Measurements from ENCODE around the gene FAM9C. TPM values are rescaled to one million over a fixed set of nuclear protein-coding genes. Genes with fewer than 3 reads are reported as not detected.

FAM9C gene
- total RNA-seq, 4 donors from 2014 or later: not detected

DNA sequence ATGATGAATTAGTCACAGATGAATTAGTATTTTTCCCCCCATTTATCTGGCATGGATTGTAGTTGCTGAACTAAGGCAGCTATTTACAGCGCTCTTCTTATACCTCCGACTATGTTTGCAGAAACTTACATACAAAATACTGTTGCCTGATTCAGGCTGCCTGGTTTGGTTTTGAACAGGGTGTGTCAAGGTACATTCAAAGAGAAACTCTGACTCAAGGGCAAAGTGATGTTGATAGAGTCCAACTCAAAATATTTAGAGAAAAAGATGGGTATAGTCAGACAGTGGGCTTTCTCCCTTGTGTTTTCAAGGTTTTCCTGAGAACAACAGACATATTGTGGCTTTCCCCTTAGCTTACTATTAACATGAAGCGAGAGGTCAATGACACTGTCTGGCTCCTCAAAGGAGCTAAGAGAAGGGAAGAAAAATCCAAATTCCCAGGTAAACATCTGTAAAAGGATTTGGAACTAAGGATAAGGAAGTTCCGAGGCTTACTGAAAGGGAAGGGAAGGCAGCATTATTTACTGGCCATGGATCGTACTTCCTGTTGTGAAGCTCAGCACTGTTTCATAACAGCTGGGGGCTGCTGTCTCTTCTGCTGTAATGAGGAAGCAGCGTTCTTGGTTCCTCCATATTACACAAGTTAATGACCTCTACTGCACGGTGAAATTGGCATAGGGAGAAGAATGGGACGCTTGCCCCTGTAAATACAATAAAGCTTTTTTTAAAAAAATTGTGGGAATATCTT lies 30.9 kb downstream of the FAM9C start:
- WGBS: 54% methylated on average over 8 of the region's 8 CpGs

DNA sequence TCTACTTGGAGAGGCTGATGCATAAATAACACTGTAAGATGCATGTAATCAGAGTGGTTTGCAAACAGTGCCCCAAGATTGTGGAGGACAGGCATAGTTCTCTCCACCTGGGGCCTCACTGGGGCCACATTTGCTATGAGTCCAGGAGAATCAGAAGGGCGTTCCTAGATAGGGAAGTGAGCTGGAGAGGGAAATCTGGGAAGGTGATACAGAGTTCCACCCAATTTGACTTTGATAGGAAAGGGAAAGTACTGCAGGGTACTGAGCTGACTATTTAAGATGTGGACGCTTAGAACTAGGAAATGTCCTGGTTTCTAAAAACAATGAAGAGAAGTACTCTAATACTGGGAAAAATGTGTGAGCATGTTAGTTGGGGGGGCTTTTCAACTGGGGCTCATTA lies 33.9 kb downstream of the FAM9C start:
- no peak overlapping the region for H3K27ac ChIP-seq (replicated peaks in 1 of 4)
- no peaks in the 10 kb centered on the region for H3K9me3 ChIP-seq
- WGBS: 73% methylated on average over 2 of the region's 2 CpGs
- no peaks in the 10 kb centered on the region for H3K36me3 ChIP-seq
- H3K4me1 ChIP-seq: peaks cover 13 to 52% (median 30%) of the 10 kb centered on the region in 4 donors
- H3K27me3 ChIP-seq: no peaks in the 10 kb centered on the region
- intact Hi-C loops (cut with DNase I): no loop called here
- TF ChIP-seq EP300 (IDR thresholded peaks at IDR 0.05): no peak
- TF ChIP-seq, protein P1, sequence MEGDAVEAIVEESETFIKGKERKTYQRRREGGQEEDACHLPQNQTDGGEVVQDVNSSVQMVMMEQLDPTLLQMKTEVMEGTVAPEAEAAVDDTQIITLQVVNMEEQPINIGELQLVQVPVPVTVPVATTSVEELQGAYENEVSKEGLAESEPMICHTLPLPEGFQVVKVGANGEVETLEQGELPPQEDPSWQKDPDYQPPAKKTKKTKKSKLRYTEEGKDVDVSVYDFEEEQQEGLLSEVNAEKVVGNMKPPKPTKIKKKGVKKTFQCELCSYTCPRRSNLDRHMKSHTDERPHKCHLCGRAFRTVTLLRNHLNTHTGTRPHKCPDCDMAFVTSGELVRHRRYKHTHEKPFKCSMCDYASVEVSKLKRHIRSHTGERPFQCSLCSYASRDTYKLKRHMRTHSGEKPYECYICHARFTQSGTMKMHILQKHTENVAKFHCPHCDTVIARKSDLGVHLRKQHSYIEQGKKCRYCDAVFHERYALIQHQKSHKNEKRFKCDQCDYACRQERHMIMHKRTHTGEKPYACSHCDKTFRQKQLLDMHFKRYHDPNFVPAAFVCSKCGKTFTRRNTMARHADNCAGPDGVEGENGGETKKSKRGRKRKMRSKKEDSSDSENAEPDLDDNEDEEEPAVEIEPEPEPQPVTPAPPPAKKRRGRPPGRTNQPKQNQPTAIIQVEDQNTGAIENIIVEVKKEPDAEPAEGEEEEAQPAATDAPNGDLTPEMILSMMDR (IDR thresholded peaks at IDR 0.05): no peak
- TF ChIP-seq POLR2A (IDR thresholded peaks at IDR 0.05; ENCODE audit: low read depth): no peak
- no peak for TF ChIP-seq POLR2AphosphoS5 (IDR thresholded peaks at IDR 0.05)
- no peak for DNase-seq (ENCODE audit: extremely low spot score)
- H3K4me3 ChIP-seq: no peak overlapping the region

More for the DNA sequence above, 30.9 kb downstream of the FAM9C start:
- no peaks in the 10 kb centered on the region for H3K9me3 ChIP-seq
- no peak for DNase-seq (ENCODE audit: extremely low spot score)
- no peaks in the 10 kb centered on the region for H3K27me3 ChIP-seq
- H3K4me3 ChIP-seq: no peak overlapping the region
- peak overlapping the region in 2 of 4 donors; percentile 10 to 32 for H3K27ac ChIP-seq (replicated peaks in 1 of 4)
- H3K36me3 ChIP-seq: no peaks in the 10 kb centered on the region
- intact Hi-C loops (cut with DNase I): no loop called here
- peaks cover under 1 to 22% (median 5%) of the 10 kb centered on the region in 4 donors for H3K4me1 ChIP-seq
- TF ChIP-seq EP300 (IDR thresholded peaks at IDR 0.05) (no peak), POLR2A (IDR thresholded peaks at IDR 0.05; ENCODE audit: low read depth) (no peak), POLR2AphosphoS5 (IDR thresholded peaks at IDR 0.05) (no peak)
- TF ChIP-seq, protein P1 (IDR thresholded peaks at IDR 0.05): no peak

DNA sequence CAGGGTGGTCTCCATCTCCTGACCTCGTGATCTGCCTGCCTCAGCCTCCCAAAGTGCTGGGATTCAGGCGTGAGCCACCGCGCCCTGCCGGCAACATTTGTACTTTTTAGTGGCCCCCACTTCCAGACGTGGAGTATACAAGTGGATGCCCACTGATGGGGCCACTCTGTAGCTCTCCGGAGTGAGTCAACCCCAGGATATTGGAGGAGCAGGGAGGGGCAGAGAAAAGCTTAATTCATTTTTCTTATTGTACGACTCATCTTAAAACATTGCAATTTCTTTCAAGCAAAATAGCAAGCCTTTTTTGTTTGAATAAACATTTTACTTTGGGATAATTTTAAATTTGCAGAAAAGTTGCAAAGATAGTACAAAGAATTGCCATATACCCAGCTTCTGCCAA lies 34.6 kb downstream of the FAM9C start:
- H3K27ac ChIP-seq (replicated peaks in 1 of 4): peak overlapping the region in 1 of 4 donors; percentile 3
- WGBS: 87% methylated on average over 8 of the region's 8 CpGs

DNA sequence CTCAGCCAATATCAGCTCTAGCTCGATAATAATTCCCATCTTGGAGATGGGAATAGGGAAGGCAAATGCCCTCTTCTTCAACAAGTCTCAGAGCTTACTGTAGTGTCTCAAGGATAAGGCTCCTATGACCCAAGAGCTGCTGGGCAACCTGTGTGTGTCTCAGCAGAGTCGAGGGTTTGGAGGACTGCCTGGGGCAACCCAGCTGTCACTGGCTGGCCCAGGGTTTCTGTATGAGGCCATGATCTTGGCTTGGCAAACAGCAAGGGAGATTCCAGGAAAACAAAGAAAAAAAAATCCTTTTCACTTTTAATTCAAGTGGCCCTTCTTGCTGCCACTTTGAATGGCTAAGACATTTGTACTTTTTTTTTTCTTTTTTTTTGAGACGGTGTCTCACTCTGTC lies 35.1 kb downstream of the FAM9C start:
- peak overlapping the region in 1 of 4 donors; percentile 57 for H3K27ac ChIP-seq (replicated peaks in 1 of 4)

More for the DNA sequence above, 34.6 kb downstream of the FAM9C start:
- intact Hi-C loops (cut with DNase I): no loop called here
- TF ChIP-seq EP300 (IDR thresholded peaks at IDR 0.05) (no peak), POLR2AphosphoS5 (IDR thresholded peaks at IDR 0.05) (no peak), POLR2A (IDR thresholded peaks at IDR 0.05; ENCODE audit: low read depth) (no peak)
- TF ChIP-seq, protein P1 (IDR thresholded peaks at IDR 0.05): no peak
- H3K4me3 ChIP-seq: no peak overlapping the region
- DNase-seq (ENCODE audit: extremely low spot score): no peak
- H3K27me3 ChIP-seq: no peaks in the 10 kb centered on the region
- no peaks in the 10 kb centered on the region for H3K9me3 ChIP-seq
- no peaks in the 10 kb centered on the region for H3K36me3 ChIP-seq
- H3K4me1 ChIP-seq: peaks cover 13 to 56% (median 30%) of the 10 kb centered on the region in 4 donors

More for the DNA sequence above, 35.1 kb downstream of the FAM9C start:
- no peak for DNase-seq (ENCODE audit: extremely low spot score)
- Histone ChIP-seq H3K27me3 (no peaks in the 10 kb centered on the region), H3K36me3 (no peaks in the 10 kb centered on the region), H3K9me3 (no peaks in the 10 kb centered on the region), H3K4me1 (peaks cover 13 to 55% (median 30%) of the 10 kb centered on the region in 4 donors), H3K4me3 (no peak overlapping the region)
- no peak for TF ChIP-seq EP300 (IDR thresholded peaks at IDR 0.05)
- TF ChIP-seq, protein P1 (IDR thresholded peaks at IDR 0.05): no peak
- no peak for TF ChIP-seq POLR2A (IDR thresholded peaks at IDR 0.05; ENCODE audit: low read depth)
- no peak for TF ChIP-seq POLR2AphosphoS5 (IDR thresholded peaks at IDR 0.05)
- WGBS: 45% methylated on average over 3 of the region's 3 CpGs
- intact Hi-C loops (cut with DNase I): no loop called here

All from esophagus muscularis mucosa (tissue), 4 donors.